Naive thymus-derived CD4-positive, alpha-beta T cell (primary cell): Measurements from ENCODE around the gene FNIP1. TPM values are rescaled to one million over a fixed set of nuclear protein-coding genes. Genes with fewer than 3 reads are reported as not detected.
A peak's percentile ranks its signal among the peaks of the same experiment; 100 is the strongest.

ENCODE experiments used
- ATAC-seq: fragments of 150-1000 bp; cut with Tn5 transposase; 2 replicates; pipeline ENCODE4 v1.10.0; 2021; ENCODE audit warnings: mild to moderate bottlenecking, moderate library complexity
- CTCF ChIA-PET: fragments of 350-600 bp; sonication (Branson Sonifier 250); formaldehyde crosslinking; loops from one replicate; lab custom pipeline; 2021; ENCODE audit warnings: antibody characterized with exemption; lab: Charles Lee
- POLR2A ChIA-PET: fragments of 350-600 bp; sonication (Branson Sonifier 250); formaldehyde crosslinking; loops from one replicate; lab custom pipeline; 2021; ENCODE audit warnings: antibody characterized with exemption, inconsistent platforms; lab: Charles Lee
- DNase-seq, 9 donors: peaks; one replicate each; pipeline versions ENCODE4 v3.0.0 to v3.0.0-alpha.2; 2020 to 2022; ENCODE audit warnings: mixed read lengths in 1 of 9
- H3K27ac ChIP-seq: one replicate; pipeline ENCODE4 v1.7.0; 2013; ENCODE audit warnings: mild to moderate bottlenecking, low read depth, low read length, moderate library complexity
- H3K27me3 ChIP-seq, 2 donors: one replicate each; pipeline ENCODE4 v1.7.0; 2013; ENCODE audit warnings: low read length in 2 of 2, mild to moderate bottlenecking in 2 of 2, moderate library complexity in 2 of 2; ENCODE audit not compliant: control insufficient read depth in 2 of 2, insufficient read depth in 2 of 2
- H3K36me3 ChIP-seq, 3 experiments: 1 replicate in 2 of 3; 2 replicates in 1 of 3; pipeline ENCODE4 v1.7.0; 2013; ENCODE audit warnings: low read length in 3 of 3, mild to moderate bottlenecking in 3 of 3, moderate library complexity in 1 of 3; ENCODE audit not compliant: insufficient read depth in 3 of 3, control insufficient read depth in 2 of 3
- H3K4me1 ChIP-seq, 2 donors: one replicate each; pipeline ENCODE4 v1.7.0; 2013; ENCODE audit warnings: low read length in 2 of 2, mild to moderate bottlenecking in 2 of 2, moderate library complexity in 1 of 2; ENCODE audit not compliant: control insufficient read depth in 2 of 2, insufficient read depth in 2 of 2
- H3K4me3 ChIP-seq: 2 replicates; pipeline ENCODE4 v1.7.0; 2013; ENCODE audit warnings: mild to moderate bottlenecking, low read length
- H3K9me3 ChIP-seq, 3 experiments: 1 replicate in 2 of 3; 2 replicates in 1 of 3; pipeline ENCODE4 v1.7.0; 2013; ENCODE audit warnings: low read length in 3 of 3; ENCODE audit not compliant: control insufficient read depth in 2 of 3
- H3K27ac Mint-ChIP-seq, 9 donors: one replicate each; pipeline ENCODE4 v1.8.0; 2020 to 2022; ENCODE audit warnings: mixed read lengths in 9 of 9, mild to moderate bottlenecking in 8 of 9, moderate library complexity in 5 of 9, inconsistent platforms in 2 of 9
- H3K27me3 Mint-ChIP-seq, 5 donors: one replicate each; pipeline ENCODE4 v1.8.0; 2021 to 2022; ENCODE audit warnings: mixed read lengths in 5 of 5, mild to moderate bottlenecking in 1 of 5
- H3K36me3 Mint-ChIP-seq, 5 donors: one replicate each; pipeline ENCODE4 v1.8.0; 2020 to 2022; ENCODE audit warnings: mixed read lengths in 5 of 5, mild to moderate bottlenecking in 3 of 5, inconsistent platforms in 1 of 5
- H3K4me1 Mint-ChIP-seq, 7 donors: one replicate each; pipeline ENCODE4 v1.8.0; 2020 to 2022; ENCODE audit warnings: mixed read lengths in 7 of 7, mild to moderate bottlenecking in 3 of 7, inconsistent platforms in 1 of 7
- H3K4me3 Mint-ChIP-seq, 10 donors: one replicate each; pipeline ENCODE4 v1.8.0; 2020 to 2022; ENCODE audit warnings: mild to moderate bottlenecking in 10 of 10, mixed read lengths in 10 of 10, moderate library complexity in 6 of 10, inconsistent platforms in 2 of 10
- H3K9me3 Mint-ChIP-seq, 11 donors: one replicate each; pipeline ENCODE4 v1.8.0; 2020 to 2022; ENCODE audit warnings: mixed read lengths in 11 of 11, mild to moderate bottlenecking in 4 of 11, inconsistent platforms in 1 of 11, moderate library complexity in 1 of 11
- intact Hi-C, 2 donors: fragments of 100-400 bp; cut with micrococcal nuclease; formaldehyde crosslinking; loops; one replicate each; pipeline ENCODE4 v1.15.1; 2023
- polyA plus RNA-seq, 2 donors: library from polyadenylated mRNA; unstranded; fragments of 300-500 nt; fragmentation: Illumina TruSeq; gene quantifications; one replicate each; pipeline ENCODE4 v1.2.3, GENCODE V29; 2021
- total RNA-seq, 6 experiments: library from RNA in 5 of 6; stranded (reverse) in 5 of 6; gene quantifications; 1 replicate in 5 of 6; 2 replicates in 1 of 6; pipeline ENCODE4 v1.2.3 and lab custom pipeline; 2021 to 2026

The FNIP1 gene
- total and polyA plus RNA-seq, 7 experiments from 2014 or later = 8.8 to 48.5 (median 30.6) TPM

DNA sequence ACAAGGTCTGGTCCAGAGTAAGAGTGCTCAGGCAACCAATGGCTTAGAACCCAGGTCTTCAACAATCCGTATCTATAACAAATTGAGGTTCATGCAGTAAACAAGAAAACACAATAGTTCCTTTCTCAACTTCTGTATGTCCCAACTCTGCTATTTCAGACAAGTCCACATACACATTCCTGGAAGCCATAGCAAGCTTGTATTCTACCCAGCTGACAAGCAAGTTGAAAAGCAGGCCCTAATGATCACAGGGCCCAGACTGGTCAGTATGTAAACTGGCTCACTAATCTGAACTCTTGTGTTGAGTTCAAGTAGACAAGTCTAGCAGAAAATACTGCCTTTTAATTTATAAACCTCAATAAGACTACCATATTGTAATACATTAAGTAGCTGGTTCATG is 26.9 kb downstream of the FNIP1 start:
- DNase-seq (no peak), ATAC-seq (no peak)
- Mint-ChIP-seq H3K36me3 (peaks cover 8 to 20% (median 17%) of the 10 kb centered on the region in 5 donors), H3K9me3 (peaks cover 0 to 7% (median 2%) of the 10 kb centered on the region in 11 donors), H3K4me1 (peaks cover 5 to 24% (median 19%) of the 10 kb centered on the region in 7 donors), H3K4me3 (no peak overlapping the region), H3K27me3 (no peaks in the 10 kb centered on the region), H3K27ac (no peak overlapping the region)
- ChIA-PET POLR2A (interaction anchor here (1.1 kb wide), 1 partner anchor 17 kb away, joined by 3 read pairs; no protein-coding TSS in a partner anchor), CTCF (no interaction called here)
- no peaks in the 10 kb centered on the region for H3K36me3 ChIP-seq
- H3K9me3 ChIP-seq = no peaks in the 10 kb centered on the region
- no peak overlapping the region for H3K27ac ChIP-seq
- H3K4me1 ChIP-seq = no peaks in the 10 kb centered on the region
- H3K4me3 ChIP-seq = no peak overlapping the region
- no peaks in the 10 kb centered on the region for H3K27me3 ChIP-seq
- intact Hi-C loops = loop anchor here in 1 of 2 donors (2.0 kb wide), 1 partner anchor 17 kb away; no protein-coding TSS in a partner anchor

DNA sequence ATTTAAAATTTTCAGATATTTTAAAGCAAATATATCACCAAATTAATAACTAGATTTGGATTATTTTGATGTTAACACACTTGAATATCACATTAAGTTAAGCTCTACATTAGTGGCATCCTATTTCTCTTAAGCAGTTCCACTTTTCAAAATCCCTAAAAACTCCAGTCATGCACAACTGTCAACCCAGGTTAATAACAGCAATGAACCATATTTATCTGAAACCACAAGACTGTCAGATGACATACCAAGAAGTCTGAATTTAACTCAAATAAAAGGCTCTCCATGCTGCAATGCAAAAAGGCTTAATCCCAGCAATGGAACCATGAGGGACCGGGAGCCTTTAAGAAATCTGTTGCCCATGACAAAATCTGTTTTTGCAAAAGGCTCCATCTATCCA is 27.5 kb downstream of the FNIP1 start:
- H3K36me3 Mint-ChIP-seq = peaks cover 9 to 26% (median 23%) of the 10 kb centered on the region in 5 donors
- no peaks in the 10 kb centered on the region for H3K27me3 ChIP-seq
- DNase-seq (no peak), ATAC-seq (no peak)
- H3K4me1 ChIP-seq = no peaks in the 10 kb centered on the region
- ChIA-PET CTCF (no interaction called here), POLR2A (interaction anchor here (1.1 kb wide), 1 partner anchor 16 kb away, joined by 3 read pairs; no protein-coding TSS in a partner anchor)
- H3K4me3 ChIP-seq = no peak overlapping the region
- no peak overlapping the region for H3K4me3 Mint-ChIP-seq
- intact Hi-C loops = no loop called here
- peaks cover 5 to 23% (median 18%) of the 10 kb centered on the region in 7 donors for H3K4me1 Mint-ChIP-seq
- no peaks in the 10 kb centered on the region for H3K36me3 ChIP-seq
- no peak overlapping the region for H3K27ac Mint-ChIP-seq
- H3K9me3 ChIP-seq = no peaks in the 10 kb centered on the region
- no peak overlapping the region for H3K27ac ChIP-seq
- peaks cover 0 to 8% (median 2%) of the 10 kb centered on the region in 11 donors for H3K9me3 Mint-ChIP-seq
- no peaks in the 10 kb centered on the region for H3K27me3 Mint-ChIP-seq

DNA sequence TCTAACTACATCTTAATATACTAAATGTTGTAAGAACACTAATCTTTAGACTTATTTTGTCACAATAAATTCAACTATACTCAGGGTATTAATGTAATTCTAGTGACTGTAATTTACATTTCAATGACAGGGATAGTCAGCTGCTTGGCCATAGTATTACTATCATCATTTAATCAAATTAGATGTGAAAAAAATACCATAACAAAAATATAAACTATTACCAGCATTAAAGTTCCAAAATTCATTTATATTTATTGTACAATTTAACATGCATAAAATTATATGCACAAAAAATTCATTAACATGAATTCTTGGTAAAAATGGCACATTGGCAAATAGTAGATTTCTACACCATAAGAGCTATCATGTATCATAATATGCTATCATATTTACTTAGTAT is 28.9 kb downstream of the FNIP1 start:
- intact Hi-C loops = no loop called here
- peaks cover under 1 to 21% (median 6%) of the 10 kb centered on the region in 11 donors for H3K9me3 Mint-ChIP-seq
- H3K4me1 Mint-ChIP-seq = peaks cover 5 to 23% (median 18%) of the 10 kb centered on the region in 7 donors
- no peak overlapping the region for H3K27ac ChIP-seq
- no peaks in the 10 kb centered on the region for H3K9me3 ChIP-seq
- H3K4me3 ChIP-seq = no peak overlapping the region
- H3K27ac Mint-ChIP-seq = no peak overlapping the region
- H3K4me1 ChIP-seq = no peaks in the 10 kb centered on the region
- peaks cover 11 to 36% (median 31%) of the 10 kb centered on the region in 5 donors for H3K36me3 Mint-ChIP-seq
- no peaks in the 10 kb centered on the region for H3K27me3 ChIP-seq
- no peak overlapping the region for H3K4me3 Mint-ChIP-seq
- ChIA-PET CTCF (no interaction called here), POLR2A (interaction anchor here (0.9 to 1.0 kb wide), 2 partner anchors 29 to 296 kb away, joined by 3 to 4 read pairs; partner anchors contain the start of gene FNIP1)
- DNase-seq (no peak), ATAC-seq (no peak)
- no peaks in the 10 kb centered on the region for H3K27me3 Mint-ChIP-seq
- H3K36me3 ChIP-seq = no peaks in the 10 kb centered on the region

DNA sequence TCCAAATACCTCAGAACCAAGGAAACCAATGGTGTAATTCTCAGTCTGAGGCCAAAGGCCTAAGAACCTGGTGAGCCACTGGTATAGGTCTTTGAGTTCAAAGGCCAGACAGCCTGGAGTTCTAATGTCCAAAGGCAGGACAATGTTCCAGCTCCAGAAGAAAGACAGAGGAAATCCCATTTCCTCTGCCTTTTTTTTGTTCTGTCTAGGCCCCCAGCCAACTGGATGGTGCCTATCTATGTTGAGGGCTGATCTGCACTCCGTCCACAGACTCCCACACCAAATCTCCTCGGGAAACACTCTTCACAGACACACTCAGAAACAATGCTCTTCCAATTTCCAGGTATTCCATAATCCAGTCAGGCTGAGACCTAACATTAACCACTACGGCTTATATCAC is 30.1 kb downstream of the FNIP1 start:
- no peaks in the 10 kb centered on the region for H3K36me3 ChIP-seq
- CTCF ChIA-PET = no interaction called here
- H3K27me3 Mint-ChIP-seq = no peaks in the 10 kb centered on the region
- no peaks in the 10 kb centered on the region for H3K27me3 ChIP-seq
- H3K4me3 ChIP-seq = no peak overlapping the region
- no peak overlapping the region for H3K27ac ChIP-seq
- no peaks in the 10 kb centered on the region for H3K9me3 ChIP-seq
- H3K4me1 ChIP-seq = no peaks in the 10 kb centered on the region
- H3K36me3 Mint-ChIP-seq = peaks cover 16 to 40% (median 40%) of the 10 kb centered on the region in 5 donors
- H3K4me1 Mint-ChIP-seq = peaks cover 13 to 35% (median 27%) of the 10 kb centered on the region in 7 donors
- POLR2A ChIA-PET = interaction anchor here (1.0 kb wide), 1 partner anchor 30 kb away, joined by 3 read pairs; the partner anchor contains the start of gene FNIP1
- H3K4me3 Mint-ChIP-seq = peak overlapping the region in 1 of 10 donors; percentile 1
- no peak overlapping the region for H3K27ac Mint-ChIP-seq
- no peak for DNase-seq
- ATAC-seq = no peak
- H3K9me3 Mint-ChIP-seq = peaks cover 2 to 24% (median 9%) of the 10 kb centered on the region in 11 donors
- intact Hi-C loops = no loop called here

DNA sequence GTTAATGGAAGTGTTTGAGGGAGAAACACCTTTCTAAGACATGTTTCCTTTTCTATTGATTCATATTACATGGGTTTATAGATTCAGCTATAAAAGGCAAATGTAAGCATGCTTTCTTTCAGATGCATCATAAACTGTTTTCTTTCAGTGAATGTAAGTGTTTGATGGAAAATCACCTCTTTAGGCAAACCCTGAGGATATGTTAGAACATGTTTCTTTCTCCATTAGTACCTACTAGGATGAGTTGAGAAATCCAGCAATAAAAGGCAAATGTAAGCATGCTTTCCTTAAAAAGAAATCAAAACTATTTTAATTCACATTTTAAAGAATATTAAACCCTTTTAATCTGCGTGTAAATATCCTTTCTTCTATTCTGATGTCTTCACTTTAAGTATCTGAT is 31.6 kb downstream of the FNIP1 start:
- H3K27me3 ChIP-seq = no peaks in the 10 kb centered on the region
- H3K27ac ChIP-seq = no peak overlapping the region
- Mint-ChIP-seq H3K27ac (peak overlapping the region in 2 of 9 donors; percentile 6 to 27), H3K27me3 (no peaks in the 10 kb centered on the region), H3K4me3 (no peak overlapping the region), H3K4me1 (peaks cover 16 to 48% (median 35%) of the 10 kb centered on the region in 7 donors), H3K9me3 (peaks cover 2 to 24% (median 9%) of the 10 kb centered on the region in 11 donors), H3K36me3 (peaks cover 16 to 48% (median 40%) of the 10 kb centered on the region in 5 donors)
- ATAC-seq (no peak), DNase-seq (no peak)
- POLR2A ChIA-PET = no interaction called here
- H3K36me3 ChIP-seq = no peaks in the 10 kb centered on the region
- H3K4me3 ChIP-seq = no peak overlapping the region
- CTCF ChIA-PET = no interaction called here
- intact Hi-C loops = no loop called here
- no peaks in the 10 kb centered on the region for H3K4me1 ChIP-seq
- no peaks in the 10 kb centered on the region for H3K9me3 ChIP-seq

DNA sequence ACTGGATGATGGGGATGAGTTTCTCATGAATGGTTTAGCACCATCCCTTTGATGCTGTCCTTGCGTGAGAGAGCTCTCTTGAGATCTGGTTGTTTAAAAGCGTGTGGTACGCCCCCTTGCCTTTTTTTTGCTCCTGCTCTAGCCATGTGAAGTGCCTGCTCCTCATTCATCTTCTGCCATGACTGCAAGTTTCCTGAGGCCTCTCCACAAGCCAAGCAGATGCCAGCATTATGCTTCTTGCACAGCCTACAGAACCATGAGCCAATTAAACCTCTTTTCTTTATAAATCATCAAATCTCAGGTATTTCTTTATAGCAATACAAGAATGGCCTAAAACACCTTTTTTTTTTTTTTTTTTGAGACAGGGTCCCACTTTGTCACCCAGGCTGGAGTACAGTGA is 32.8 kb downstream of the FNIP1 start:
- H3K27me3 ChIP-seq = no peaks in the 10 kb centered on the region
- no peaks in the 10 kb centered on the region for H3K4me1 ChIP-seq
- ChIA-PET CTCF (interaction anchor here (0.6 kb wide), 1 partner anchor 13 kb away, joined by 4 read pairs; no protein-coding TSS in a partner anchor), POLR2A (no interaction called here)
- Mint-ChIP-seq H3K4me1 (peaks cover 17 to 52% (median 37%) of the 10 kb centered on the region in 7 donors), H3K36me3 (peaks cover 16 to 51% (median 36%) of the 10 kb centered on the region in 5 donors), H3K4me3 (no peak overlapping the region), H3K27ac (no peak overlapping the region), H3K9me3 (peaks cover 2 to 24% (median 9%) of the 10 kb centered on the region in 11 donors), H3K27me3 (no peaks in the 10 kb centered on the region)
- no peak overlapping the region for H3K4me3 ChIP-seq
- ATAC-seq (no peak), DNase-seq (no peak)
- H3K36me3 ChIP-seq = no peaks in the 10 kb centered on the region
- H3K27ac ChIP-seq = no peak overlapping the region
- no peaks in the 10 kb centered on the region for H3K9me3 ChIP-seq
- intact Hi-C loops = no loop called here

DNA sequence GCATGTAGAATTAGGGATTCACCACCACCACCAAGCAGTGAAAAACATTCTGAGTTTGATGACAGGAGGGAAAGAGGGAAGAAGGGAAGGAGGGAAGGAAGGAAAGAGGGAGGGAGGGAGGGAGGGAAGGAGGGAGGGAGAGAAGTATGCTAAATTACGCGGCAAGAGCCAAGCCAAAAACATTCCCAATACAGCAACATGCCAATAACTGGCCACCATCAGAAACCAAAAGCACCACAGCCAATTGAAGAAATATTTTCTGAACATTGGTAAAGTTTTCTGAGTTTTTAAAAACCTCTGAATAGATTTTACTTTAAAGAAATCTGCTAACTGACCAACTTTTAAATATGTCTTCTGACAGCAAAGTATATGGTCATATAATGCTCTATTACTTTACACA is 36.0 kb downstream of the FNIP1 start:
- Mint-ChIP-seq H3K4me1 (peaks cover 14 to 53% (median 31%) of the 10 kb centered on the region in 7 donors), H3K27me3 (no peaks in the 10 kb centered on the region), H3K27ac (no peak overlapping the region), H3K4me3 (no peak overlapping the region), H3K9me3 (peaks cover 0 to 20% (median 8%) of the 10 kb centered on the region in 11 donors), H3K36me3 (peaks cover 12 to 43% (median 27%) of the 10 kb centered on the region in 5 donors)
- no peaks in the 10 kb centered on the region for H3K36me3 ChIP-seq
- ATAC-seq (no peak), DNase-seq (no peak)
- H3K9me3 ChIP-seq = no peaks in the 10 kb centered on the region
- CTCF ChIA-PET = no interaction called here
- no peak overlapping the region for H3K27ac ChIP-seq
- H3K4me3 ChIP-seq = no peak overlapping the region
- intact Hi-C loops = no loop called here
- peaks cover 0 to 13% of the 10 kb centered on the region in 2 donors for H3K4me1 ChIP-seq
- H3K27me3 ChIP-seq = no peaks in the 10 kb centered on the region
- POLR2A ChIA-PET = no interaction called here
